NCI-H2029 treated with DMSO at 0.1 percent for 48 hours (cell line): ENCODE results near the gene TRIM47.
"Not testable (repeated sequence)": the region's sequence is repeated elsewhere in the genome, so short reads cannot be mapped to it uniquely, and the experiment has no call there.

Experiments
- DNase-seq: peaks from one replicate; lab custom pipeline; 2025; lab: John Stamatoyannopoulos, UW

The TRIM47 gene

DNA sequence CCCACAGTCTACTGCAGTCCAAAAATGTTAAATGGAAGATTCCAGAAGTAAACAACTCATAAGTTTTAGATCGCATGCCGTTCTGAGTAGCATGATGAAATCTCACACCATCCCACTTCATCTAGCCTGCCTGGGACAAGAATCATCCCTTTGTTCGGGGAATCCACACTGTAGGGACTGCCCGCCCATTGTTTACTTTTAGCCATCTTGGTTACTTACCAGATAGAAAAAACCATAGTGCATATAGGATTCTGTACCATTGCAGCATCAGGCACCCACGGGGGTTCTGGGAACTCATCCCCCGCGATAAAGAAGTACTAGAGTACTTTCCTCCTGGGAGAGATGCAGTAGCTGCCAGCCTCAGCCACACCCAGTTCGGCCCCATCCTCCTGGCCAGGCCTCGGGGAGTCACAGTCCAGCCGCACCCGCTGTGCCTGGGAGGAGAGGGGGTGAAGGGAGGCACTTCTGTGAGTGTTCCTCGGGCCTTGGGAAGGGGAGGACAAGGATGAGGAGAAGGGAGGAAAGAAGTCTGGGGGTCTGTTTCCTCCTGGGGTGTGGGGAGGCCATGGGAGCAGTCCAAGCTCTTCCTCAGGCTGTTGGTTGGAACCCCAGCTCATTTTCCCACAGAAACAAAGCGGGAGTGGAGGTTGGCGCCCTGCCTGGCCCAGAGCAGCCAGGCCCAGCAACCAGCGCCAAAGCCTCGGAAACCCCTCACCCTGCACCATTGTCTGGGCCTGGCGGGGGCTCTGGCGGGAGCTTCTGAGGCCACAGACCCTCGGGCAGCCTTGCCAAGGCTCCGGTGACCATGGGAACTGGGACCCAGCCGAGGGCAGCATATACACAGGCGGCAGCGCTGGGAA is 8.9 kb downstream of the TRIM47 start:
- no peak for DNase-seq

- not testable (repeated sequence) for DNase-seq
These were observed 9.6 kb downstream of the TRIM47 start for GRCh38 chr17:75868730-75869281.

DNA sequence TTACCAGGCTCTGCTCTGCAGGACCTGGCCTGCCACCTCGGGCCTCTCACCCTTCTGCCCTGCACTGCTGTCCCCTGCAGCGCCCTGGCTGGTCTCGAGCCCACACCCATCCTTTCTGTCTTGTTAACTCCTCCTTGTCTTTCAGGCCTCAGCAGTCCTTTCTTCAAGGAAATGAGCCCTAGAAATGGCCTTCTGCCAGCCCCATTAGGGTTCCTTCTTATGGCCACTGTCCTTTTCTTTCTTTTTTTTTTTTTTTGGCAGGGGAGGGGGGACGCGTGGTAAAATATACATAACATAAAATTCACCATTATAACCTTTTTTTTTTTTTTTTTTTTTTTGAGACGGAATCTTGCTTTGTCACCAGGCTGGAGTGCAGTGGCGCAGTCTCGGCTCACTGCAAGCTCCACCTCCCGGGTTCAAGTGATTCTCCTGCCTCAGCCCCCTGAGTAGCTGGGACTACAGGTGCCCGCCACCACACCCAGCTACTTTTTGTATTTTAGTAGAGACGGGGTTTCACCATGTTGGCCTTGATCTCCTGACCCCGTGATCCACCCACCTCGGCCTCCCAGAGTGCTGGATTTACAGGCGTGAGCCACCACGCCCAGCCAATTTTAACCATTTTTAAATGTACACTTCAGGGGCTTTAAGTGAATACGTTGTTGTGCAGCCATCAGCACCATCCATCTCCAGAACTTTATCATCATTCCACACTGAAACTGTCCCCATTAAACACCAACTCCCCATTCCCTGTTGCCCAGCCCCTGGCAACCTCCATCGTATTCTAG is 12.8 kb downstream of the TRIM47 start:
- DNase-seq = not testable (repeated sequence)

GRCh38 chr17:75864887-75865286 is 13.5 kb downstream of the TRIM47 start:
- not testable (repeated sequence) for DNase-seq

GRCh38 chr17:75864448-75864871 is 13.9 kb downstream of the TRIM47 start:
- DNase-seq = no peak

- no peak for DNase-seq
These were observed 16.5 kb downstream of the TRIM47 start for GRCh38 chr17:75861927-75862317.

- DNase-seq = not testable (repeated sequence)
These were observed 19.0 kb downstream of the TRIM47 start for GRCh38 chr17:75859358-75859757.

DNA sequence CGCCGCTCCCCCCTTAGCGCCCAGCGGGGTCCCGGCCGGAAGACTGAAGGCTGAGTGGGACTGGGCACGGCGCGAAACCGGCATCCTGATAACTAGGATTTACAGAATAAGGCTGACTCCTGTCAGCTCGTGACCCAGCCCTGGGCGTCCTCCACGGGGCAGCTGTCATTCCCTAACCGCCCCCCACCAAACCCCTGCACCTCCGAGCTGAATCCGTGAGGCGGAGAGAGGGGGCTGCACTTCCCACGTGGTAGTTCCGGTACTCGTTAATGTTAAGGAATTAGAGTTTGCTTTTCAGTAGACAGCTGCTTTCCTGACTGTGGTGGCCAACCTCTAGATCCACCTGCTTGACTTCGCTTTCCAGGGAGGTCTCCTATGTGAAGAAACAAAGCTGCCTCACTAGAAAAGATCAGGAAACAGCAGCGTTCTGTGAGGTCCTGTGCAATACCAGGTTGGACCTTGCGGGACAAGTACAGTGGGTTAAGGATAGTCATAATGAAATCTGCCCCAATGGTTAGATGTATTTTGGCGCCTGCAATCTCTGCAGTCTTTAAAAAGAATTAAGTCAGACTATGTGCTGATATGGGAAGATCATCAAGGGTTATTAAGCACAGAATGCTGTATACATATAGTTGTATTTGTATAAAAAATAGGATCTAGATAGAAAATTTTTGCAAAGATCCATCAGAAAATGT is 22.2 kb downstream of the TRIM47 start:
- DNase-seq = no peak

- DNase-seq = peak; percentile 98
These were observed 22.9 kb downstream of the TRIM47 start, which contains the start of gene WBP2 for GRCh38 chr17:75855310-75856061. TSS of gene WBP2 (minus strand) at chr17:75855335. CDS start at chr17:75855297, 38 bp downstream.

GRCh38 chr17:75854881-75855309 is 23.5 kb downstream of the TRIM47 start:
- DNase-seq = no peak

DNA sequence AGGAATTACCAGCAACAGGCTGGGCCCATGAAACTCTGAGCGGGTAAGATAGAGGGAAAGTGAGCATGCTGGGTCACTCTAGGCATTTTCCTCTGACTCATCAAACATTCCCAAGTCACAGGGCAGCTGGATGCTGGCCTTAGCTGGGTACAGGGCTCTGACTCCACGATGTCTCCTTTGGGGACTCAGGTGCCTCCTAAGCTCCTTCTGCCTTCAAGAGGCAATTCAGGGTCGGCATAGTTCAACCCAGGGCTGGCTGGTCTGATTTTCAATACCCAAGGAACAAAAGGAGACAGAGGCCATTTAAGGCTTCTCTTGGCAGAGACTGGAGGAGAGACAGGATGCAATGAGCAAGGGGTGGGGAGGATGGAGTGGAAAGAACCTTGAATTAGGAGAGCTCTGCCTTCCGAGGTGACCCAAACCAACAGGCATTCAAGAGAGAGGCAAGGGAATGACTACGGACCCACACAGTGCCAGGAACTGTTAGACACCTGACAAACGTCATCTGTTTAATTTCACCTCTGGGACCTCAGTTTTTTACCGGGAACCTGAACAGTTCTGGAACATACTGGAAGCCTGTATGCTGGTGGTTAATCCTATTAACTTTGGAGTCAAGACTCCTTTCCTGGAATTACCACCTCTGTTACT is 24.2 kb downstream of the TRIM47 start:
- DNase-seq = no peak

DNA sequence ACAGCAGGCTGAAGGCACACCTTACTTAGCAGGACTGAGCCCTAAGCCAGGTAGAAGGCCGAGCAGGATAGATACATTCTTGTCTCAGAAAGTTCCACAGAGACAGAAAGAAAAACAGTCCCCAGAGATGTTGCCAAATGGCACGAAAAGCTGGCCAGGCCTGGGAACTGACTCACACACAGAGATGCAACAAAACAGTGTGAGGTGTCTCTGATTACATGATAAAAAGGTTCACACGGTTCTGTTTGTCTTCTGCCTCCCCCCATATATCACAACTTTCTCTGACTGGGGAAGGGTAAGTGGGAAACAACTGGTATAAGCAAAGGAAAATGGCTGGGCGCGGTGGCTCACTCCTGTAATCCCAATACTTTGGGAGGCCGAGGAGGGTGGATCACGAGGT is 24.9 kb downstream of the TRIM47 start:
- no peak for DNase-seq

DNA sequence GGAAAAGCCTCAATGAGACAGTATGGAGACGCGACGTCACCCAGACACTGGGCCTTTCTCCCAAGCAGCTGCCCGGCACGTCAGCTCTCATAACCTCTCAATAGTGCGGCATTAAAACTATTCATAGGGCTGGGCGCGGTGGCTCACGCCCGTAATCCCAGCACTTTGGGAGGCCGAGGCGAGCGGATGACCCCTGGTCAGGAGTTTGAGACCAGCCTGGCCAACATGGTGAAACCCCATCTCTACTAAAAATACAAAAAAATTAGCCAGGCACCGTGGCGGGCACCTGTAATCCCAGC is 26.7 kb downstream of the TRIM47 start:
- not testable (repeated sequence) for DNase-seq

DNA sequence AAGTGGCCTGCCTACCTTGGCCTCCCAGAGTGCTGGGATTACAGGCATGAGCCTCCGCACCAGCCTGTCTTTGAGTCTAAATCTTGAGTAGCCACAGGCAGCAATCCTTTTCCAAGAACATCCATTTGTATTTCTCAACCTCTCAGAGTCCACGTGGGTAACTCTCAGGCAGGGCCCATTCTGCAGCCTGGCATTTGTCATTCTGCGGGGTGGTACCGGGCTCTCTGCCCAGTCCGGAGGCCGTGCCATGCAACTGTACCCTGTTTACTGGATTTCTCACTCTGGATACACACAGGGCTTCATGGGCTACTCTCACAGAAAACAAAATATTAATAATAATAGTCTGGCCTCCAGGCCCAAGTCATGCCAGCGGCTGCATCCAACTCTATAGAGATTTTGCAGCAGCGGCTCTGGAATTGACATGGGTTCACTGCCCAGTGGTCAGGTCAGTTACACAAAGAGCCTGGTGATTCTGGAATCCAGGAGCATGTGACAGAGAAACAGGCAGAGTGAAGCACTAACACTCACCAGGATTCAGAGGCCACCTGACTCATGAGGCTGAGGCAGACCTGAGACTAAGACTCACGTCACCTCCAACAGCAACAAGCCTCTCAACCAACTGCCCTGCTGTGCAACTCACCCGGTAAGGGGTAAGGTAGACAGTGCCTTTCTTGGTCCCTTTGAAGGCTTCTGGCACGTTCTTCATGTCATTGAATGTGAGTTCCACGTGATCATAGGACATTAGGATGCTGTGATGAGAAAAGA is 27.3 kb downstream of the TRIM47 start:
- no peak for DNase-seq

- no peak for DNase-seq
These were observed 28.7 kb downstream of the TRIM47 start for GRCh38 chr17:75849724-75850123.

- DNase-seq = no peak
These were observed 29.1 kb downstream of the TRIM47 start for GRCh38 chr17:75849279-75849646.

DNA sequence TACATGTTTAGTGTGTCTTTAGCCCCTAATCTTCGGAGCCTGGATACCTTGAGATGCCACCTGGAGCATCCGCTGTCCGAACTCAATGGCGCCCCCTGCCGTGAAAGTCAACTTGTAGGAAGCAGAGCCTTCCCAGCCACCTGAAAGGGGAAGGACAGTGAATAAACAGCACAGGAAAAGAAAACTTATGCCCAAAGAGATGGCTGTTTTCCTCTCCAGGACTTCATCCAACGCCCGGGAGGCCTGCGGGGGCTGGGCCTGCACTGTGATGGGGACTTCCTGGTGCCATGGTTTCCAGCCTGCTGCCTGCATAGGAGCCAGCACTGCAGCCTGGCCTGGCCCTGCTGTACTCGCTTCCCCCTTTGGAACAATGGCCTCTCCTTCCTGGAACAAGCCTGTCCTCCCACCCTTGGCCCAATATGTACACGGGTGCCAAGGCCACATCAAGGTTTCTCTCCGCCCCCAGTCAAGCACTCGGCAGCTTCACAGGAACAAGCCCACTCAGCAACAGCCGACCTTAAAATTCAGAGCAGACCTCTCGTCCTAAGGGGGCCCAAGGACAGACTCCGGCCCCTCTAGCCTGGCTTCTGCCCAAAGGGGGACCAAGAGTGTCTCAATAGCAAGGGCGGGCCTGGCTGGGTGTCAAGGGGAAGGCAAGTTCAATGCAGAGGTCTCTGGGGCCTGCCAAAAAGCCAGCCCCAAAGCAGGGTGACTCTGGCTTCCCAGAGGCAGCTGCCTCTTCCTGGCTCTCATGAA is 29.7 kb downstream of the TRIM47 start:
- DNase-seq = no peak

DNA sequence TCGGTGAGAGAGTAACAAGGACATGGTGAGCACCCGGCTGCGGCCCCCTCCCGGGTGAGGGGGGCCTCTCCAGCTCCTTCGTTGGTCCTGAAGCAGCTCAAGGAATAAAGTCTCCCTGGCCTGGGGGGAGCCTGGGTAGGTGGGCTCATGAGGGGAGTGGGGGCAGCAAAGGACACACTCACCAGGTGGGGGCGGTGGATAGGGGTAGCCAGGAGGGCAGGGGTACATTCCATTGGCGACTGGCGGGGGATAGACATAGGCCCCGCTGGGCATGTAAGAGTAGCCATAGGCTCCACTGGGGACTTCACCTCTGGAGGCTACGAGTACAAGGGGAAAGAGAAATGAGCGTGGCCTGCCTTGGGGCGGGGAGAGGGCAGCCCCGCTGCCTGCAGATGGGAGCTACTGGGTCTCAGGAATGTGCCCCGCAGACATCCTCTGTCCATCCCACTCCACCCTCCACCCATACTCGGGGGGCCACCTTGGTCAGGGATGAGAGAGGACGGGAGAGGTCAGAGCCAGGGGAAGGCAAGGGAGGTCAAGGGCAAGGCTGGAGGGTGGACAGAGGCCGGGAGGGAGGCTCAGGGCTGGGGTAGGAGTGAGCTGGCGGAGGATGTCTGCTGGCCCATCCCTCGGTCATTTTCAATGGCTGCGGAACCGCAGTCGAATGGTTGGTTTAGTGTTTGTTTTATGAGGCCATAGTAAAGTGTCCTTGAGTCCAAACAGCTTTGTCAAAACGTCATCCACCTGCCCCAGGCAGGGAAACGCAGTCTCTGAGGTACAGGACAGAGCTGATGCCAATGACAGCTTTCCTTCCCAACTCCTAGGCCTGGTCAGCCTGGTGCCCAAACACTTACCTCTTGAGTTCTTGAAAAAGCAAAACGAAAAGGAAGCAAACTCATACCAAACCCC is 30.5 kb downstream of the TRIM47 start:
- no peak for DNase-seq
